RWPE2 (cell line): ENCODE results near the gene HPD.

ENCODE experiments used
- ATAC-seq: fragments of 200-7000 bp; cut with Tn5 transposase; 3 replicates; pipeline ENCODE4 v1.9.1; 2021; ENCODE audit warnings: low read depth
- DNase-seq: peaks from one replicate; pipeline ENCODE4 v3.0.0-alpha.2; 2020; ENCODE audit warnings: low spot score
- H3K27ac ChIP-seq: fragments of 450-650 bp; 2 replicates; pipeline ENCODE4 v1.5.1; 2017; ENCODE audit warnings: mild to moderate bottlenecking; ENCODE audit not compliant: poor library complexity, severe bottlenecking
- H3K27me3 ChIP-seq: fragments of 250-450 bp; sonication (Bioruptor Pico); 2 replicates; pipeline ENCODE4 v1.5.1; 2021; ENCODE audit warnings: mild to moderate bottlenecking, moderate library complexity; ENCODE audit not compliant: insufficient read depth, poor library complexity, severe bottlenecking
- H3K36me3 ChIP-seq: fragments of 250-450 bp; sonication (Bioruptor Pico); 2 replicates; pipeline ENCODE4 v1.5.1; 2020; ENCODE audit warnings: low read depth, mild to moderate bottlenecking, moderate library complexity
- H3K4me1 ChIP-seq: fragments of 250-450 bp; sonication (Bioruptor Pico); 2 replicates; pipeline ENCODE4 v1.5.1; 2021; ENCODE audit warnings: mild to moderate bottlenecking, moderate library complexity; ENCODE audit not compliant: insufficient read depth, poor library complexity, severe bottlenecking
- H3K4me3 ChIP-seq: fragments of 250-450 bp; sonication (Bioruptor Pico); 2 replicates; pipeline ENCODE4 v1.5.1; 2021; ENCODE audit warnings: mild to moderate bottlenecking, moderate library complexity; ENCODE audit not compliant: severe bottlenecking
- H3K9me3 ChIP-seq: fragments of 250-450 bp; sonication (Bioruptor Pico); 2 replicates; pipeline ENCODE4 v1.5.1; 2021; ENCODE audit warnings: mild to moderate bottlenecking, moderate library complexity; ENCODE audit not compliant: severe bottlenecking
- TF ChIP-seq, protein P1 (sequence below): fragments of 450-650 bp; IDR thresholded peaks from one replicate; pipeline ENCODE4 v1.5.1; 2017; ENCODE audit warnings: mild to moderate bottlenecking, moderate library complexity; ENCODE audit not compliant: poor library complexity, severe bottlenecking

Gene HPD

DNA sequence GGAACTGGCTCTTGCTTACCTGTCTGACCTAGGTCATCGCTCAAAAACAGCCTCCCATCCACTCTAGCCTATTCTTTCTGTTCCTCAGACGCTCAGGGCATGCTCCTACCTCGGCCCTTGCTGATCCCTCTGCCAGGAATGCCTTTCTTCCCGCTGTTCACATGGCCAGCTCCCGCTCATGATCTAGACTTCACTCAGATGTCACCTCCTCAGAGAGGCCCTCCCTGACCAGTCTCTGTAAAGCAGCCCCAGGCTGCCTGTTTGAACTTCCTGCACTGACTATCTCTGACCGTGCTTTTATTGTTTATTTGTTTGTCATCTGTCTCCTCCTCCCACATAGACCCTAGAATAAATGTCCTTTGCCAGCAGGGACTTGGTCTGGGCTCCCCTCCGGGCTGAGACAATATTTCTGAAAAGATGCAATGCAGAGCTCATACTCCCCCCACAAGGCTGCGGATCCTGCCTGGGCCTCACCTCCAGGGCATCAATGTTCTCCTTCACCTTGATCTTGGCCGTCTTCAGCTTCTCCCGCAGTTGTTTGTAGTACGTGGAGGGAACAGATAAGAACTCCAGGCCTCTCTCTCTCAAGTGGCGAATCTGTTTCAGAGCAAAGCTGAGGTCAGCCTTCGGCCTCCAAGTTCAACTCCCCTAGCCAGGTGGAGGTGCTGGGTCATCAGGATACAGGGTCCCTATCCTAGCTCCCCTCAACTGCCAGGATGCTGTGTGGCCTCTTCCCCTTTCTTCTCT is 15.2 kb downstream of the HPD start:
- H3K4me3 ChIP-seq = no peak overlapping the region
- ATAC-seq = no peak
- H3K27me3 ChIP-seq = no peaks in the 10 kb centered on the region
- no peaks in the 10 kb centered on the region for H3K9me3 ChIP-seq
- H3K4me1 ChIP-seq = no peaks in the 10 kb centered on the region
- no peak overlapping the region for H3K27ac ChIP-seq
- no peaks in the 10 kb centered on the region for H3K36me3 ChIP-seq
- TF ChIP-seq, protein P1, sequence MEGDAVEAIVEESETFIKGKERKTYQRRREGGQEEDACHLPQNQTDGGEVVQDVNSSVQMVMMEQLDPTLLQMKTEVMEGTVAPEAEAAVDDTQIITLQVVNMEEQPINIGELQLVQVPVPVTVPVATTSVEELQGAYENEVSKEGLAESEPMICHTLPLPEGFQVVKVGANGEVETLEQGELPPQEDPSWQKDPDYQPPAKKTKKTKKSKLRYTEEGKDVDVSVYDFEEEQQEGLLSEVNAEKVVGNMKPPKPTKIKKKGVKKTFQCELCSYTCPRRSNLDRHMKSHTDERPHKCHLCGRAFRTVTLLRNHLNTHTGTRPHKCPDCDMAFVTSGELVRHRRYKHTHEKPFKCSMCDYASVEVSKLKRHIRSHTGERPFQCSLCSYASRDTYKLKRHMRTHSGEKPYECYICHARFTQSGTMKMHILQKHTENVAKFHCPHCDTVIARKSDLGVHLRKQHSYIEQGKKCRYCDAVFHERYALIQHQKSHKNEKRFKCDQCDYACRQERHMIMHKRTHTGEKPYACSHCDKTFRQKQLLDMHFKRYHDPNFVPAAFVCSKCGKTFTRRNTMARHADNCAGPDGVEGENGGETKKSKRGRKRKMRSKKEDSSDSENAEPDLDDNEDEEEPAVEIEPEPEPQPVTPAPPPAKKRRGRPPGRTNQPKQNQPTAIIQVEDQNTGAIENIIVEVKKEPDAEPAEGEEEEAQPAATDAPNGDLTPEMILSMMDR = no peak
- DNase-seq = no peak

- H3K27me3 ChIP-seq = no peaks in the 10 kb centered on the region
- ATAC-seq (0 out of 3 replicates have a peak, but pooled peaks have one; percentile 2), DNase-seq (no peak)
- no peaks in the 10 kb centered on the region for H3K9me3 ChIP-seq
- H3K36me3 ChIP-seq = no peaks in the 10 kb centered on the region
- H3K27ac ChIP-seq = no peak overlapping the region
- peak overlapping the region; percentile 44 for H3K4me3 ChIP-seq
- TF ChIP-seq, protein P1 = no peak
- no peaks in the 10 kb centered on the region for H3K4me1 ChIP-seq
Measured at GRCh38 chr12:121839993-121840761, 18.5 kb downstream of the HPD start.

DNA sequence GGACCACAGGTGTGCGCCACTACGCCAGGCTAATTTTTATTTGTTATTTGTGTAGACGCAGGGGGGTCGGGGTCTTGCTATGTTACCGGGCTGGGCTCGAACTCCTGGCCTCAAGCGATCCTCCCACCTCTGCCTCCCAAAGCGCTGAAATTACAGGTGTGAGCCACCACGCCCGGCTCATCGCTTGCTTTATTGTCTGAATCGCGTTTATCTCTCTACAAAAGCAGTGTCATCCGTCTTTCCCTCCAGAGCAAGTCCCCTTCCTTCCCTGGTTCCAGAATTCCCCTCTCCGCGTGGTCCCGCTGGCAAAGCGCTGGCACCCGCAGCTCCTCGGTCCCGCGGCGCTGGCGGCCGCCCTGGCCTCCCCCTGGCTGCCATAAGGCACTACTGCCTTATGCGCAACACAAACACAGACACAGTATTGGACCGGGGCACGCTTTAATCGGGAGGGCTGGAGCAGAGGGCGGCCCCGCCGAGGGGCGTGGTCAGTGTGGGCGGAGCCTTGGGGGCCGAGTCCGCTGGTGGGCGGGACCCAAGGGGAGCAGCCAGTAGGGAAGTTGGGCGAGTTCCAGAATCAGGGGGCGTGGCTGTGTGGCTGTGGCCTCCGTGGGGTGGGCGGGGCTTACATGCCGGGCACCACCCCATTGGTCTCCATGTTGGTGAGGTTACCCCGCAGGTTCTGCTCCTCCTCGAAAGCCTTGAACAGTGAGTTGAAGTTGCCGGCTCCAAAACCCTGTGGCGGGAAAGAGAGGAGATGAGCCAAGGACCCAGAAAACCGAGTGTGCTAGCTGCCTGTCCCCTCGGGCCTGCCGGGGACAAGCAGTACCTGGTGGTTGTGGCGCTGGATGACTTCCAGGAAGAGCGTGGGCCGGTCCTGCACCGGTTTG is 19.3 kb downstream of the HPD start:
- Histone ChIP-seq H3K27ac (no peak overlapping the region), H3K4me1 (no peaks in the 10 kb centered on the region), H3K36me3 (no peaks in the 10 kb centered on the region), H3K9me3 (no peaks in the 10 kb centered on the region), H3K27me3 (no peaks in the 10 kb centered on the region), H3K4me3 (peak overlapping the region; percentile 44)
- TF ChIP-seq, protein P1 = peak; percentile 19
- ATAC-seq (peak; percentile 92), DNase-seq (peak; percentile 99)

GRCh38 chr12:121838126-121838525 is 20.5 kb downstream of the HPD start:
- no peaks in the 10 kb centered on the region for H3K4me1 ChIP-seq
- no peaks in the 10 kb centered on the region for H3K36me3 ChIP-seq
- H3K27me3 ChIP-seq = no peaks in the 10 kb centered on the region
- no peak overlapping the region for H3K27ac ChIP-seq
- H3K4me3 ChIP-seq = no peak overlapping the region
- H3K9me3 ChIP-seq = no peaks in the 10 kb centered on the region
- TF ChIP-seq, protein P1 = no peak
- ATAC-seq (no peak), DNase-seq (no peak)
